GM12878 (cell line): Measurements from ENCODE around the gene SP2. TPM values are rescaled to one million over a fixed set of nuclear protein-coding genes. Genes with fewer than 3 reads are reported as not detected.

Experiments used
- ATAC-seq: fragments of 200-7000 bp; cut with Tn5 transposase; 3 replicates; pipeline ENCODE4 v1.9.1; 2020; ENCODE audit warnings: mild to moderate bottlenecking, moderate library complexity
- BruUV-seq: library from RNA; stranded (reverse); fragments of 400-500 nt; replicated peaks from 2 replicates; lab custom pipeline; 2021; lab: Mats Ljungman, UMichigan
- CTCF ChIA-PET: fragments of 300-600 bp; sonication (Branson Sonifier 250); formaldehyde crosslinking; extraction: SDS; loops from one replicate; lab custom pipeline; 2021; ENCODE audit warnings: inconsistent platforms; lab: Yijun Ruan, JAX
- POLR2A ChIA-PET: fragments of 350-600 bp; formaldehyde crosslinking; extraction: SDS; loops from one replicate; lab custom pipeline; 2021; ENCODE audit warnings: inconsistent platforms; lab: Charles Lee
- RAD21 ChIA-PET: fragments of 300-600 bp; sonication (Branson Sonifier 250); formaldehyde crosslinking; loops from one replicate; lab custom pipeline; 2023; ENCODE audit warnings: antibody characterized with exemption; ENCODE audit not compliant: unreplicated experiment; lab: Charles Lee
- SMC1A ChIA-PET: fragments of 300-600 bp; sonication (Branson Sonifier 250); formaldehyde crosslinking; loops from one replicate; lab custom pipeline; 2023; ENCODE audit not compliant: unreplicated experiment, uncharacterized antibody; lab: Charles Lee
- DNase-seq: peaks from one replicate; pipeline ENCODE4 v3.0.0-alpha.2; 2011; ENCODE audit warnings: low read depth, low spot score
- FAIRE-seq: peaks from 3 replicates; lab custom pipeline; 2011; peaks lifted over from hg19 to GRCh38; lab: Jason Lieb, UNC
- H2AFZ ChIP-seq: 2 replicates; pipeline ENCODE4 v1.6.0; 2011; ENCODE audit warnings: low read depth, low read length, control low read depth; ENCODE audit not compliant: control insufficient read depth
- H3K27ac ChIP-seq: 2 replicates; pipeline ENCODE4 v1.5.1; 2011; ENCODE audit warnings: control low read depth; ENCODE audit not compliant: control insufficient read depth, insufficient read depth
- H3K27me3 ChIP-seq, 2 experiments: replicated peaks in 1 of 2; 2 replicates each; pipeline versions ENCODE4 v1.6.0 to v1.6.1; 2011; ENCODE audit warnings: low read length in 1 of 2; ENCODE audit not compliant: control insufficient read depth in 2 of 2, insufficient read depth in 2 of 2
- H3K36me3 ChIP-seq, 2 experiments: 2 replicates each; pipeline ENCODE4 v1.5.1; 2011; ENCODE audit warnings: low read length in 1 of 2; ENCODE audit not compliant: control insufficient read depth in 2 of 2, insufficient read depth in 2 of 2
- H3K4me1 ChIP-seq: 2 replicates; pipeline ENCODE4 v1.6.1; 2011; ENCODE audit warnings: mild to moderate bottlenecking, low read length, moderate library complexity, mixed read lengths; ENCODE audit not compliant: control insufficient read depth, insufficient read depth
- H3K4me2 ChIP-seq: 2 replicates; pipeline ENCODE4 v1.6.0; 2011; ENCODE audit warnings: control low read depth; ENCODE audit not compliant: control insufficient read depth, insufficient read depth
- H3K4me3 ChIP-seq: fragments of 200-600 bp; sonication (generic); 2 replicates; pipeline ENCODE4 v1.5.1; 2016
- H3K79me2 ChIP-seq: 2 replicates; pipeline ENCODE4 v1.6.0; 2011; ENCODE audit warnings: low read length; ENCODE audit not compliant: control insufficient read depth, insufficient read depth
- H3K9ac ChIP-seq: 2 replicates; pipeline ENCODE4 v1.8.0; 2011; ENCODE audit warnings: low read length, control low read depth, mixed read lengths; ENCODE audit not compliant: control insufficient read depth, insufficient read depth
- H3K9me3 ChIP-seq: replicated peaks from 3 replicates; pipeline ENCODE4 v1.5.1; 2011; ENCODE audit warnings: mild to moderate bottlenecking, low read length; ENCODE audit not compliant: control insufficient read depth, insufficient read depth
- H4K20me1 ChIP-seq: 2 replicates; pipeline ENCODE4 v1.6.0; 2011; ENCODE audit not compliant: control insufficient read depth, insufficient read depth
- BHLHE40 ChIP-seq, 2 experiments: fragments of 450-650 bp in 1 of 2; IDR thresholded peaks; 2 replicates each; pipeline ENCODE4 v1.6.1; 2011 to 2017; ENCODE audit warnings: low read depth in 2 of 2, borderline replicate concordance in 1 of 2, improper control_type of control experiment in 1 of 2, low read length in 1 of 2, mild to moderate bottlenecking in 1 of 2
- CBFB ChIP-seq: IDR thresholded peaks from 2 replicates; pipeline ENCODE4 v1.6.1; 2016; ENCODE audit warnings: antibody characterized with exemption, low read depth
- CUX1 ChIP-seq: IDR thresholded peaks from 2 replicates; pipeline ENCODE4 v1.6.1; 2012; ENCODE audit warnings: improper control_type of control experiment, low read depth, low read length; ENCODE audit not compliant: insufficient replicate concordance
- KDM1A ChIP-seq: fragments of 200-600 bp; sonication (generic); IDR thresholded peaks from 2 replicates; pipeline ENCODE4 v1.6.1; 2016; ENCODE audit warnings: borderline replicate concordance
- MTA2 ChIP-seq: fragments of 450-650 bp; IDR thresholded peaks from 2 replicates; pipeline ENCODE4 v1.6.1; 2016; ENCODE audit warnings: low read depth, mild to moderate bottlenecking, moderate library complexity
- RAD51 ChIP-seq: fragments of 450-650 bp; IDR thresholded peaks from 2 replicates; pipeline ENCODE4 v1.6.1; 2016; ENCODE audit warnings: moderate library complexity, mild to moderate bottlenecking, inconsistent platforms
- TCF3 ChIP-seq: IDR thresholded peaks from 2 replicates; pipeline ENCODE4 v1.6.1; 2012; ENCODE audit warnings: low read depth, mild to moderate bottlenecking, low read length, borderline replicate concordance; ENCODE audit not compliant: insufficient read depth
- USF1 ChIP-seq: IDR thresholded peaks from 2 replicates; pipeline ENCODE4 v1.6.1; 2011; ENCODE audit warnings: borderline replicate concordance, low read depth, mild to moderate bottlenecking, moderate library complexity, mixed read lengths, low read length; ENCODE audit not compliant: insufficient read depth; ENCODE audit errors: extremely low read length
- WGBS: methylation state at CpG from one replicate; pipeline ENCODE4 v1.1.6; 2016; ENCODE audit warnings: low lambda C conversion rate; ENCODE audit not compliant: insufficient replicate concordance, insufficient coverage; ENCODE audit errors: missing lambda C conversion rate; 5-methylcytosine and 5-hydroxymethylcytosine counted together
- in situ Hi-C: fragments of 300-500 bp; cut with MboI; formaldehyde crosslinking; loops from 9 replicates; pipeline ENCODE4 v1.14.3; 2018; ENCODE audit warnings: mixed read lengths
- intact Hi-C: fragments of 100-400 bp; cut with micrococcal nuclease; formaldehyde crosslinking; loops from one replicate; pipeline ENCODE4 v1.14.2; 2022; ENCODE audit not compliant: unreplicated experiment
- polyA plus RNA-seq, 11 experiments: library from polyadenylated mRNA; depleted of rRNA in 4 of 11; unstranded in 6 of 11; stranded (reverse) in 5 of 11; fragments of >200 nt; fragmentation: Nextera tagmentation in 4 of 11; fragmentation: Illumina TruSeq in 1 of 11; extraction: Ambion mirVana in 4 of 11; extraction: Trizol in 1 of 11; gene quantifications; 1 replicate in 1 of 11; 2 replicates in 10 of 11; pipeline versions ENCODE4 v1.2.1 to v1.2.3, GENCODE V29; 2011 to 2016; ENCODE audit warnings: inconsistent platforms in 2 of 11, missing spikeins in 2 of 11, low read depth in 1 of 11
- total RNA-seq, 4 experiments: library from RNA; depleted of rRNA in 3 of 4; stranded (reverse); fragments of >200 nt in 3 of 4; fragmentation: Illumina TruSeq in 1 of 4; extraction: Trizol in 1 of 4; gene quantifications; 2 replicates each; pipeline versions ENCODE4 v1.2.1 to v1.2.3, GENCODE V29; 2013 to 2021

Gene SP2
- total and polyA plus RNA-seq, 10 of the 15 experiments (the other 5 are each of a cell fraction or from before 2014, with no cell fraction given) = 1.2 to 19.1 (median 4.8) TPM

- no peak for TF ChIP-seq CUX1
- TF ChIP-seq RAD51 = no peak
- TF ChIP-seq BHLHE40 (IDR thresholded peaks at IDR 0.05; ENCODE audit: borderline replicate concordance in 1 of 2, low read depth in 2 of 2, low read length in 1 of 2) = no peak
Measured at GRCh38 chr17:47907932-47908562, 12.0 kb downstream of the SP2 start (continued).

- Histone ChIP-seq H3K4me3 (no peak overlapping the region), H3K27ac (no peak overlapping the region), H2AFZ (no peak overlapping the region), H3K79me2 (no peaks in the 10 kb centered on the region), H3K9ac (no peak overlapping the region), H3K4me1 (no peaks in the 10 kb centered on the region), H3K27me3 (no peaks in the 10 kb centered on the region), H3K9me3 (no peaks in the 10 kb centered on the region), H4K20me1 (no peaks in the 10 kb centered on the region; the same call in 1 of the 2 replicates), H3K36me3 (peaks cover 3 to 6% of the 10 kb centered on the region in 2 experiments; a peak in 3 of 4 replicates), H3K4me2 (no peak overlapping the region)
- SMC1A ChIA-PET = no interaction called here
- FAIRE-seq = no peak
- intact Hi-C loops (no loop called here), in situ Hi-C loops (no loop called here)
- CTCF ChIA-PET = interaction anchor here (1.5 kb wide), 1 partner anchor 37 kb away, joined by 5 read pairs; no protein-coding TSS in a partner anchor
- TF ChIP-seq MTA2 = no peak
- no peak for TF ChIP-seq TCF3
- no peak for TF ChIP-seq KDM1A
- no peak for TF ChIP-seq CBFB
- no peak for TF ChIP-seq USF1
- RAD21 ChIA-PET = no interaction called here
- no TSS peak for BruUV-seq
- ATAC-seq = no peak
- WGBS = 81% methylated on average over 2 of the region's 2 CpGs
- POLR2A ChIA-PET = interaction anchor here (0.7 to 1.0 kb wide), 2 partner anchors 8 to 73 kb away, joined by 3 to 8 read pairs; no protein-coding TSS in a partner anchor
- DNase-seq = no peak
Measured at GRCh38 chr17:47913050-47913449, 17.0 kb downstream of the SP2 start.
